HG03558 (cell line): ENCODE measurements around the gene CD300C.
"Not testable (repeated sequence)": the region's sequence is repeated elsewhere in the genome, so short reads cannot be mapped to it uniquely, and the experiment has no call there.

Experiments
- ATAC-seq: cut with Tn5 transposase; IDR thresholded peaks from one replicate; pipeline ENCODE4 v1.9.1; 2021; ENCODE audit warnings: moderate number of reproducible peaks; ENCODE audit not compliant: unreplicated experiment; ENCODE audit errors: extremely low read depth

The CD300C gene

DNA sequence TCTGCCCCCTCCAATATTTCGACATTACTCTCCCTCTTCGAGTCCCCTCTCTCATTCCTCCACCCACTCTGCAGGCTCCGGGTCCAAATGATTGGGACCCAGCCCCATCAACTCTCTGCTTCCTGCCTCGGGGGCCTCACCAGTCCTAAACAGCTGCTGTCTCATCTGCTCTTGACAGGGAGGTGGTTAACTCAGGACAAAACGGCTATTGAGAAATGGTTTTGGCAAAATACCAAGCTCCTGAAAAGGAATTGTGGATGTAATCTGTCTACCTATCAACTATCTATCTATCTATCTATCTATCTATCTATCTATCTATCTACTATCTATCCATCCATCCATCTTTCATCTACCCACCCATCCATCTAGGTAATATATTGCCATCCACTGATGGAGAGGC lies 19.2 kb upstream of the CD300C start:
- no peak for ATAC-seq

DNA sequence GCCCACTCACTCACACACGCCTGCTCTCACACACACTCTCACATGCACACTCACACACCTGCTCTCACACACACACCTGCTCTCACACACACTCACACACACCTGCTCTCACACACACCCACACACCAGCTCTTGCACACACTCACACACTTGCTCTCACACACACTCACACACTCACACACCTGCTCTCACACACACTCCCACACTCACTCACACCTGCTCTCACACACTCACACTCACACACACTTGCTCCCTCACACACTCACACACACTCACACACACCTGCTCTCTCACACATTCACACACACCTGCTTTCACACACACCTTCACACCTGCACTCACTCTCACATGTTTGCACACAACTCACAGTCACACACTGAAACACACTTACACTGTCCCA lies 17.4 kb upstream of the CD300C start:
- ATAC-seq = no peak

DNA sequence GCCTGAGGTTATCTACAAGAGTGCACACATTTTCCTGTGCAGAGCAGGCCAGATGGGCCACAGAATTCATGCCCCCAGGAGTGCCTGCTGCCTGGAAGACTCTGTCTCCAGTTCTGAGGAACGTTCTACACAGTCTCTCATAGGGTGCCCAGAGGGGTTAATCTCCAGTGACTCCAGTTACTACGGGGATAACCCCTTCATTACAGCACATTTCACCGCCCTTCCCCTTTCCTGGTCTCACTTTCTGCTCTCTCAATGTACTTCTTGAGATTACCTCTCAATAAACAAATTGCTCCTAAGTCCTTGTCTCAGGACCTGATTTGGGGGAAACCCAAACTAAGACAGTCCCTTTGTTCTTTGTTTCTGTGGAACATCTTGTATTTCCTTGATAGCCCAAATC lies 15.7 kb upstream of the CD300C start:
- ATAC-seq = no peak

DNA sequence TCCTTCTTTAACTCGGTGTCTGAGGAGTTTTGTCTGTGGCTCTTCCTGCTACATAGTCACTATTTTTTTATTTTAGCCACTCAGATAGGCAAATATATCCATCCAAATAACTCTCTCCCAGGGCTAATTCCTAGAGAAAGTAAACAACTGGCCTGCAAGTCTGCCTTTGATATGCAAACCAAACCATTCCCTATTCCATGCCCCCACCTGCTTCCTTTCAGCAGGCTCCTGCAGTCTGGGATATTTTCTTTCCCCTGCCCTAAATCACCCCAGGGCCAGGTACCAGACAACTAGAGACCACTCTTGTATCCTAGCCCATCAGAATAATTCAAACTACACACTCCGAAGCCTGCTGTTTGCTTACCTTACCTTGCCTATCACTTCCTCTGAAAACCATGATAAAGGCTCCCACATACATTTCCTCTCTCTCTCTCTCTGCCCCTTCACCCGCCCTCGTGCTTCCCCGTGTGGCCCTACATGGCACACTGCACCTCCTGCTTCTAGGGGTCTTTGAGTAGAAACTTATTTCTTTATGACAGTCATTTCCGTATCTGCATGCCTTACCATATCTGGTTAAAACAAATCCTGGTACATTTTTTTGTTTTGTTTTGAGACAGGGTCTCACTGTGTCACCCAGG lies 13.1 kb upstream of the CD300C start:
- ATAC-seq = no peak

DNA sequence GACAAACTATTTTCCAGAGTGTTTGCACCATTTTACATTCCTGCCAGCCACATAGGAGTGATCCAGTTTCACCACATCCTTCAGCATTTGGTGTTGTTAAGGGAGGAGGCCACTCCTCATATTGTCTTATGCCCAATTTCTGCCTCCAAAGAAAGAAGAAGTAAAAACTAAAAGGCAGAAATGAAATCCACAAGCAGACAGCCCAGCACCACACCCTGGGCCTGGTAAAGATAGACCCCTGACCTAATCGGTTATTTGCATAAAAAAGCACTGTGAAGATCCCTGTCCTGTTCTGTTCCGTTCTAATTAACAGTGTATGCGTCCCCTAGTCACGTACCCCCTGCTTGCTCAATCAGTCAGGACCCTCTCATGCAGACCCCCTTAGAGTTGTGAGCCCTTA lies 12.5 kb upstream of the CD300C start:
- ATAC-seq = not testable (repeated sequence)

DNA sequence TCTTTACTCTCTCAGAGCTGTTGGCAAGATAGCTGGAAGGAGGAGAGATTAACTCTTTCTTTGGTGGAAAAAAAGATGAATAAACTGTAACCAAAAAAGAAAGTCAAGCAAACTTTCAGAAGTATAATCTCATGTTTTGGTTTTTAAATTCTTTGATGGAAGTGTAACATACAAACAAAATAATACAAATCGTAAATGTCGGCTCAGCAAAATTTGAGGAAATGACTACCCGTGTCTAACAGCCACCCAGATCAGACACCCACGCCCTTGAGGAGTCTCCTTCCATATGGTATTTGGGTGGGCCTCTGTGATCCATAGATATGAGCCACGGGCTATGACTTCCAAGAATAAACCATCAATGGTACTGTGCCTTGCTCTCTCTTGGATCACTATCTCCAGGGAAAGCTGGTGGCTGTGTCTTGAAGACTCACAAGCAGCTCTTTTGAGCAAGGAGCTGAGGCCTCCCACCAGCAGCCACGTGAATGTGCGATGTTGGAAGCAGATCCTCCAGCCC lies 9.6 kb upstream of the CD300C start:
- ATAC-seq = no peak

DNA sequence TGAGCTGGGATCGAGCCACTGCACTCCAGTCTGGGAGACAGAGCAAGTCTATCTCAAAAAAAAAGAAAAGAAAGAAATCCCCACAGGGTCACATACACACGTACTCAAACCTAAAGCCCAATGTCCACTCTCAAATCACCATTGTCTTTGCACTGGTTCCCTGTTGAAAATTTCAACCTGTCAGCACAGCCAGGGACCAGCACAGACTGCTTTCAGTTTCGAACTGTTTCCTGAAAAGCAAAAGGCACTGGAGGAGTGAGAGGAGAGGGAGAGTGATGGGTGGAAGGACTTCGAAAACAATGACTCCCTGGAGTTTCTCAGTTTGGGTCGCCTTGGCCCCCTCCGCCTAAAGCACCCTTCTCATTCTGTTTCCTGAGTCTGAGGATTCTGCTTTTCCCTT lies 9.0 kb upstream of the CD300C start:
- no peak for ATAC-seq

DNA sequence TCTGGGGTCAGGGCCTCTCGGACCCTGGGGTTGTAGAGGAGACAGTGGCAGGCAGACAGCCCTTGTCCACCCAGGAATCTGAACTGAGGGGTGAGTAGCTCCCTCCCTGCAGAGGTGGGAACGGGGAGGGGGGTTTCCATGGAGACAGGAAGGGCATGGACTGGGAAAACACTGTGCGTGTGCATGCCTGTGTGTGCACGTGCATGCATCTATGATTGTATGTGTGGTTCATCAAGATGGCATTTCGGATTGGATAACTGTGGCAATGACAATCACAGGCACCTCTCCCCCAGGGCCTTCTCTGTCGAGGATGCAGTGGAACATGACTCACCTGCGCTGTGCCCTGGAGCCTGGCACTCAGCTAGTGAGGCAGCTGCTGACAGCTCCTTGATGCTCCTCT lies 6.1 kb upstream of the CD300C start:
- no peak for ATAC-seq

DNA sequence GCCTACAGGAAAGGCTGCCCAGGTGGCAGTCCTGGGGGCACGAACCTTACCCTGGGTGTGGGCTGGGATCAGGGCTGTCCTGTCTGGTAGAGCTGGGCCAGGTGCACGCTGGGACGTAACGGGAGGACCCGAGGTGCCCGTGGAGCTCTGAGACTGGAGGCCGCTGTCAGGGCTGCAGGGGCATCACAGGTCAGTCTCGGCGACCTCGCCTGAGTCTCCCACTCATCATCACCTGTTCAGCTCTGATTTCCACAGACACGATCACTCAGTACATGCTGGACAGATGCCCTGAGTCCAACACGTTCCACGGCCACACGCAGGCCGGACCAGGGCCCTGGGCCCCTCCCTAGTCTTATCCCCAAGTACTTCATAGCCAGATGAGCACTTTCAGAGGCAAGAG lies 4.7 kb upstream of the CD300C start:
- no peak for ATAC-seq

DNA sequence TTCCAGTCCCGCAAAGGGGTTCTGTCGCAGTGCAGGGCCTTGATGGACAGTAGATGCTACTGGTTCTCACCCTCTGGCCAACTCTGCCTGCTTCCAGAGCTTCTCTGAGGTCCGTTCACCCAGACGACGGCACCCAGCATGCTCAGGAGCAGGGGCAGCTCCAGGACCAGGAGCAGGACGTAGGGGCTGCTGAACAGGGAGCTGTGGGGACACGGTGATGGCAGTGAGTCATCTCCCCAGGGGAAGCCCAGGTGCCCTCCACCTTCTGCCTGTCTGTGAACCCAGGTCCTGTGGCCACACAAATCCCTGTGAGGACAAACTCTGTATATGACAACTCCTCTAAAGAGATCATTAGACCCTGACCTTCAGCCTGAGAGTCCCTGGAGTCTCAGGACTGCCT lies 3.4 kb upstream of the CD300C start:
- ATAC-seq = no peak

DNA sequence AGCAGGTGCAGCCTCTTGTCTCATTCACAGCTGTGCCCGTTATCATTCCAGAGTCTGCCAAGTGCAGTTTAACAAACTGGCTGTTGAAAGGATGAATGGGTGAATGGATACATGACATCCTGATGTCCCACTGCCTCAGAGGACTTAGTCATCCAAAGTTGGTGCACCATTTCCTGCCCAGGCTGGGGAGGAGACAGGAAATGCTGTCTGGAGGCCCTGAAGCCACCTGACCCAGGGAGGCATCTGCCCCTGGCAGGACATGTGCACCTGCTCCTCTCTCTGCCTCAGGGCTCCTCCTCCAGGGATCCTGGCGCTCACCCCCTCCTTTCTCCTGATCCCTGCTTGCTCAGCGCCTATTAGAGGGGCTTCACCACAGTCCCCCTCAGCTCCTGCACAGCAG lies 1.8 kb upstream of the CD300C start:
- ATAC-seq = no peak

DNA sequence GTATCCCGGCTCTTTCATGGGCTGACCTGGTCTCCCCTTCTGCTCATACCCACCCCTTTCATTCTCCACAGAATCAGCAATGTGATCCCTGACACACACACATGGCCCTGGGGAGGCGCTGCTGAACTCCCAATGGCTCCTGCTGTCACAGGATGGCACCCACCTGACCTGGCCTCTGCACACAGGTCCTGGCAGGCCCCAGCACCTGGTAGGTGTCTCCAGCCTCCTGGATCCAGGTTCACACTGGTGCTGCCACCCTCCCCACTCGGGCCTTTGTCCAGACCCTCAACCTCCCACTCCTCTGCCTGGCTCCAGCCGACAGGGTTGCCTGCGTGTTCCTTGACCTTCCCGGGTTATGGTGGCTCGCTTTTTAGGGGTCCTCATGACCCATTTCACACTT lies 1.3 kb upstream of the CD300C start:
- ATAC-seq = no peak

DNA sequence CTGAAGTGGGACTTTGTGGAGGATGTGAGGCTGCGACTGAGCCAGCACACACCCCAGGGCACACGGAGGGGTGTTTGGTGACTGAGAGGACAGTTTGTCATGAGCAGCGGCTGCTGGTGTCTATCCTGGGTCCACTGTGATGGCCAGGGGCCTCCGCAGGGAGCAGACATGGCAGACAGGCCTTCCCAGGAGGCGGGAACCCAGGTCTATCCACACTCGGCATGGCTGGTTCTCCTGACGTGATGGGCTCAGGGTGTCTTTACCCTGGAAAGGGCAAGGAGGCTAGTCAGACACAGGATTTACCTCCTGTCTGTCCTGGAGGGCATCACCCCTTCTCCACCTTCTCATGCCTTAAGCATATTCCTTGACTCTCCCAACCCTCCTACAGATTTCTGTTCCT lies 671 bp upstream of the CD300C start:
- ATAC-seq = no peak

DNA sequence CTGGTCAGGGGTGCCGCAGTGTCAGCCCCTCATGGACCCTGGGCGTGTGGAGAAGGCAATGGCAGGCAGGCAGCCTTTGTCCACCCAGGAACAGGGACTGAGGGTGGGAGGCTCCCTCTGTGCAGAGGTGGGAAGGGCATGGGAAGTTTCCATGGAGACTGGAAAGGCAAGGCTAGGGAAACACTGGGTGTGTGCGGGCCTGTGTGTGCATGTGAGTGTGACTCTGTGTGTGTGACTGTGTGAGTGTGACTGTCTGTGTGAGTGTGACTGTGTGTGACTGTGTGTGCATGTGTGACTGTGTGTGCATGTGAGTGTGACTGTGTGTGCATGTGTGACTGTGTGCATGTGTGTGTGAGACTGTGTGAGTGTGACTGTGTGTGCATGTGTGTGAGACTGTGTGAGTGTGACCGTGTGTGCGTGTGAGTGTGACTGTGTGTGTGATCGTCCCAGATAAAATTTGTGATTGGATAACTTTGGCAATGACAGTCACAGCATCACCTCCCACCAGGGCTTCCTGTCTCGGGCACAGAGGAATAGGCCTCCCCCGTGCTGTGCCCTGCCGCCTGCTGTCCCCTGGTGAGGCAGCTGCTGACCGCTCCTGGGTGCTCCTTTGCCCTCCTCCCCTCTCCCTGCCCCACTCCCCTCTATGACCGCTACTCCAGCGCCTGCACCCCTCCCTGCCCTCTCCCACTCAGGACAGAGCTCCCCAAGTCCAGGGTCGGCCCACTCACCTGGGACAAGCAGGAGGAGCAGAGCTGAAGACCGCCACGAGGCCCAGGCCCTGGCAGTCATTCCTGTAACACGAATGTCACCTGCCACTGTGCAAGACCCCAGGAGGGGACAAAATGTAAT lies 698 bp downstream of the CD300C start:
- no peak for ATAC-seq

DNA sequence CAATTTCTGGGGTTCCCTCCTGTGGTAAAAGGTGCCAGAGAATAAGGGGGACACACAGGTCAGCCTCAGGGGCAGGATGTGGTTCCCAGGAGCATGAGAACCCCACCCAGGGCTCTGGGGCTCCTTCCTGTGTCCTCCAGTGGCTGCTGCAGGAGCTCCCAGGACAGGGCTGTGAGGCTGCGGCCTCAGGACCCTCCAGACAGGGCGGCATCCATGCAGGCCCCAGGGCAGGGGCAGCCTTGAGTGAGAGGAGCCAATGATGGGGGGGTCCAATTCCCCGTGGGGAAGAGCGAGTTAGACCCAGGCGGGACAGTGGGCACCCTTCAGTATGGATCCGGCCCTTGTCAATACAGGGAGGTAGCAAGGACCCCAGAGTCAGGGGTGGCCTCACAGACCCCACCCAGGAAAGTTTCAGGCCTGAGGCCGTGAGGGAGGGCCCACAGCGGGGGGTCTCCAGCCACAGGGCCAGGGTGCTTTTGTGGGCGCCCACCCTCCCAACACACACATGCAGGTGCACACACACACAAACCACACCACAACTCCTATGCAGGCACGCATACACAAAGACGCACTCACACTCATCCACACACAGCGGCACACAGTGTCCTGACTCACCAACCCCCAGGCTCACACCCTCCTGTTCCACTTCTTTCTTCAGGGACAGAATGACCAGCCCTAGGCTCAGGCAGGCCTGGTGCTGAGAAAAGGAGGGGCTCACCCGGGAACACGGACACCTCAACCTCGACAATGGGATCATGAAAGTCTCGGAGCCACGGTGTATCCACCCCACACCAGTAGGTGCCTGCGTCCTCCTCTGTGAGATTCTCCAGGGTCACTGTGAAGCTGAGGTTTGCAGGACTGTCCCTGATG lies 1.8 kb downstream of the CD300C start:
- ATAC-seq = no peak

DNA sequence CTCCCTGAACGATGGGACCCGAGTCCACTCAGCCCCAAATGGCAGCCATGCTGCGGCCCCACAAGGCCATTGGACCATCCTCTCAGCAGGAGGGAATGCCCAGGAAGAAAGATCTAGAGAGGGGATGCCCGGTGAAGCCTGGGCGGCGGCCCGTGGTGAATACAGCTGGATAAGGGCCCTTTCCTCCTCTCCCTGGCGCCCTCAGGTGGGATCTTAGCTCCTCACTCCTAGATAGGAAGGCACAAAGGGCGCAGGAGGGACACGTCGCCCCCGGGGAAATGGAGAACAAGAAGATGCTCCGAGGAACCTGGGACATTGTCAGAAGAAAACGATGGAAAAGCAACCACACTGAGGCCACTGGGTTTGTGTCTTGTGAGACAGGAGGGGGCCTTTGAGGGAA lies 2.5 kb downstream of the CD300C start:
- no peak for ATAC-seq

DNA sequence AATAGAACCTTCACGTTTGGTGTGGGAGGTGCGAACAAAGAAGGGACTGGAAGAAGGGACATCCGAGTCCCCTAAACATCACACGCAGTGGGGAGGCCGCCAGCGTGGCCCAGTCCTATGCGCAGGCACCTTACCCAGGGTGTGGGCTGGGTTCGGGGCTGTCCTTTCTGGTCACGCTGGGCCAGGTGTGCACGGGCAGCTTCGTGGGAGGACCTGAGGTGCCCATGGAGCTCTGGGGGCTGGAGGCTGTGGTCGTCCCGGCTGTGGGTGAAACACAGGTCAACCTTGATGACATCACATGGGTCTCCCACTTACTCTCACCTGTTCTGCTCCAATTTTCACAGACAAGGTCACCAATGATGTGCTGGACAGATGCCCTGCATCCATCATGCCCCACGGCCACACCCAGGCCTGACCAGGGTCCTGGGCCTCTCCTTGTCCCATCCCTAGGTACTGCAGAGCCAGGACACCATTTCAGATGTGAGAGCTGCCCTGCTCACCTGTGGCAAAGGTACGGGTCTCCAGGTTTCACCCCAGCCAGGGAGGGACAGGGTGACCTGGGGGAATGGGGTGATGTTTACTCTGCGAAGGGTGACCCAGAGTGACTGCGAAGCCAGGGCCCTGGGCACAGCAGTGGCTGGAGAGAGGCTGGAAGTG lies 3.1 kb downstream of the CD300C start:
- ATAC-seq = no peak

DNA sequence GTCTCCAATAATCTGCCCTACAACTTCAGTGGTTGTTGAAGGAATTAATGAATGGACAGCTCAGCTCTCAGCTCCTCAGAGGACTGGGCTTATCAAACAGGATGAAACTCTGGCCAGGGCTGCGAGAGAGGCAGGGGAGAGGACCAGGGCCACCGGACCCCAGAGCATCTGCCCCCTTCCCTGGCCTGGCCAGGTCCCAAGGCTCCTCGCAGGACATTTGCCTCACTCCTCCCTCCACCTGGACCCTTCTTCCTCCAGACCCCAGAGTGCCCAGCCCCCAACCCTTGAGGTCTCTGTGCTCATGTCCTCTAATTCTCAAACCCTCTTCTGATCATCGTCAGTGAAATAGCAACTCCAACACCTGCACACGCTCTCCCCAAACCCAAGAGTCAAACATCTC lies 3.7 kb downstream of the CD300C start:
- no peak for ATAC-seq

DNA sequence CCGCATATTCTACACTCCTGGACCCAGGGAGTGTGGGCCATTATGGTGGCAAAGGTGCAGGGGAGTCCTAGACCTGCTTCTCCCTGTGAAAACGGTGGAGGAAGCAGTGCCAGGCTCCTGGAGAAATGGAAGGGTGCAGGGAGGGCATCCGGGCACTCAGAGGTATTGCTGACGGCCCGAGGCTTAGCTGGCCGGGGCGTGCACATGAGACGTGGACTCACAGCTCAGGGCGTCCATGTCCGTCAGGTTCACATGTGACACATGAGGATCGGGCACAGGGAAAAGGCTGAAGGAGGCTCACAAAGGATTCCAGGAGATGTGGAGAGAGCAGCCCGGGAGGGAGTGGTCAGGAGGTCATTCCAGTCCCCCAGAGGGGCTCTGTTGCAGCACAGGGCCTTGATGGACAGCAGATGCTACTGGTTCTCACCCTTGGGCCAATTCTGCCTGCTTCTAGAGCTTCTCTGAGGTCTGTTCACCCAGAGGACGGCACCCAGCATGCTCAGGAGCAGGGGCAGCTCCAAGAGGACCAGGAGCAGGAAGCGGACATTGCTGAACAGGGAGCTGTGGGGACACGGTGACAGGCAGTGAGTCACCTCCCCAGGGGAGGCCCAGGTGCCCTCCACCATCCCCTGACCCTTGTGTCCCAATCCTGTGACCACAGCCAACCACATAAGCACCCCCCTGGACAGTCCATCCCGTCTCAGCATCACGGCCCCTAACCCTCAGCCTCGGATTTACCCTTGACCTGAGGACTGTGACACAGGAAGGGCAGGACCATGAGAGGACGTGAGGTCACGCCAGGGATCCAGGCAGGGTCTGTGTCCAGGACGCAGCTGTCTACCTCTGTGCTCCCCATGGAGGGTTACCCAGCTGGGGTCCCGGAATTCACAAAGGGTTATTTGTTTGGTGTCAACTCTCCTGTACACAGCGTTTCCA lies 4.5 kb downstream of the CD300C start:
- no peak for ATAC-seq
